ENCODE results near the gene ADAMTSL1.

ADAMTSL1 gene

GRCh38 chr9:18605766-18606180 lies 131.8 kb downstream of the ADAMTSL1 start:
- Mint-ChIP-seq H3K9me3 (no peaks in the 10 kb centered on the region), H3K4me1 (ENCODE audit: low read depth) (no peaks in the 10 kb centered on the region), H3K27me3 (ENCODE audit: low read depth) (no peaks in the 10 kb centered on the region), H3K36me3 (ENCODE audit: low read depth) (no peaks in the 10 kb centered on the region), H3K4me3 (no peak overlapping the region), H3K27ac (no peak overlapping the region)
- no peak for DNase-seq (ENCODE audit: low spot score)

GRCh38 chr9:18606281-18606680 lies 132.3 kb downstream of the ADAMTSL1 start:
- no peaks in the 10 kb centered on the region for H3K27me3 Mint-ChIP-seq (ENCODE audit: low read depth)
- no peaks in the 10 kb centered on the region for H3K9me3 Mint-ChIP-seq
- no peak overlapping the region for H3K4me3 Mint-ChIP-seq
- H3K27ac Mint-ChIP-seq: no peak overlapping the region
- no peaks in the 10 kb centered on the region for H3K4me1 Mint-ChIP-seq (ENCODE audit: low read depth)
- no peaks in the 10 kb centered on the region for H3K36me3 Mint-ChIP-seq (ENCODE audit: low read depth)
- DNase-seq (ENCODE audit: low spot score): no peak

- Mint-ChIP-seq H3K4me3 (no peak overlapping the region), H3K9me3 (no peaks in the 10 kb centered on the region), H3K36me3 (ENCODE audit: low read depth) (no peaks in the 10 kb centered on the region), H3K27me3 (ENCODE audit: low read depth) (no peaks in the 10 kb centered on the region), H3K27ac (no peak overlapping the region), H3K4me1 (ENCODE audit: low read depth) (no peaks in the 10 kb centered on the region)
- no peak for DNase-seq (ENCODE audit: low spot score)
Observed at GRCh38 chr9:18606846-18607245, 132.9 kb downstream of the ADAMTSL1 start.

- H3K27ac Mint-ChIP-seq: no peak overlapping the region
- no peak for DNase-seq (ENCODE audit: low spot score)
- no peaks in the 10 kb centered on the region for H3K4me1 Mint-ChIP-seq (ENCODE audit: low read depth)
- H3K9me3 Mint-ChIP-seq: no peaks in the 10 kb centered on the region
- no peak overlapping the region for H3K4me3 Mint-ChIP-seq
- H3K36me3 Mint-ChIP-seq (ENCODE audit: low read depth): no peaks in the 10 kb centered on the region
- H3K27me3 Mint-ChIP-seq (ENCODE audit: low read depth): no peaks in the 10 kb centered on the region
Observed at GRCh38 chr9:18608371-18608770, 134.4 kb downstream of the ADAMTSL1 start.

- H3K27me3 Mint-ChIP-seq (ENCODE audit: low read depth): no peaks in the 10 kb centered on the region
- H3K27ac Mint-ChIP-seq: no peak overlapping the region
- no peaks in the 10 kb centered on the region for H3K4me1 Mint-ChIP-seq (ENCODE audit: low read depth)
- no peaks in the 10 kb centered on the region for H3K36me3 Mint-ChIP-seq (ENCODE audit: low read depth)
- H3K9me3 Mint-ChIP-seq: no peaks in the 10 kb centered on the region
- no peak for DNase-seq (ENCODE audit: low spot score)
- no peak overlapping the region for H3K4me3 Mint-ChIP-seq
Observed at GRCh38 chr9:18610956-18611355, 137.0 kb downstream of the ADAMTSL1 start.

GRCh38 chr9:18611971-18612370 lies 138.0 kb downstream of the ADAMTSL1 start:
- H3K4me3 Mint-ChIP-seq: no peak overlapping the region
- H3K36me3 Mint-ChIP-seq (ENCODE audit: low read depth): no peaks in the 10 kb centered on the region
- H3K27ac Mint-ChIP-seq: no peak overlapping the region
- no peaks in the 10 kb centered on the region for H3K27me3 Mint-ChIP-seq (ENCODE audit: low read depth)
- no peaks in the 10 kb centered on the region for H3K9me3 Mint-ChIP-seq
- no peaks in the 10 kb centered on the region for H3K4me1 Mint-ChIP-seq (ENCODE audit: low read depth)
- DNase-seq (ENCODE audit: low spot score): no peak

GRCh38 chr9:18614116-18614515 lies 140.2 kb downstream of the ADAMTSL1 start:
- Mint-ChIP-seq H3K4me1 (ENCODE audit: low read depth) (no peaks in the 10 kb centered on the region), H3K9me3 (no peaks in the 10 kb centered on the region), H3K36me3 (ENCODE audit: low read depth) (no peaks in the 10 kb centered on the region), H3K27me3 (ENCODE audit: low read depth) (no peaks in the 10 kb centered on the region), H3K4me3 (no peak overlapping the region), H3K27ac (no peak overlapping the region)
- no peak for DNase-seq (ENCODE audit: low spot score)

- Mint-ChIP-seq H3K27me3 (ENCODE audit: low read depth) (no peaks in the 10 kb centered on the region), H3K4me1 (ENCODE audit: low read depth) (no peaks in the 10 kb centered on the region), H3K9me3 (no peaks in the 10 kb centered on the region), H3K4me3 (no peak overlapping the region), H3K36me3 (ENCODE audit: low read depth) (no peaks in the 10 kb centered on the region), H3K27ac (no peak overlapping the region)
- no peak for DNase-seq (ENCODE audit: low spot score)
Observed at GRCh38 chr9:18614651-18615050, 140.7 kb downstream of the ADAMTSL1 start.

- H3K9me3 Mint-ChIP-seq: no peaks in the 10 kb centered on the region
- no peak for DNase-seq (ENCODE audit: low spot score)
- H3K4me3 Mint-ChIP-seq: no peak overlapping the region
- no peaks in the 10 kb centered on the region for H3K36me3 Mint-ChIP-seq (ENCODE audit: low read depth)
- H3K4me1 Mint-ChIP-seq (ENCODE audit: low read depth): no peaks in the 10 kb centered on the region
- H3K27me3 Mint-ChIP-seq (ENCODE audit: low read depth): no peaks in the 10 kb centered on the region
- H3K27ac Mint-ChIP-seq: no peak overlapping the region
Observed at GRCh38 chr9:18616976-18617375, 143.0 kb downstream of the ADAMTSL1 start.

GRCh38 chr9:18617759-18618158 lies 143.8 kb downstream of the ADAMTSL1 start:
- Mint-ChIP-seq H3K4me3 (no peak overlapping the region), H3K36me3 (ENCODE audit: low read depth) (no peaks in the 10 kb centered on the region), H3K27ac (no peak overlapping the region), H3K9me3 (no peaks in the 10 kb centered on the region), H3K4me1 (ENCODE audit: low read depth) (no peaks in the 10 kb centered on the region), H3K27me3 (ENCODE audit: low read depth) (no peaks in the 10 kb centered on the region)
- no peak for DNase-seq (ENCODE audit: low spot score)

GRCh38 chr9:18618862-18619261 lies 144.9 kb downstream of the ADAMTSL1 start:
- no peak overlapping the region for H3K27ac Mint-ChIP-seq

GRCh38 chr9:18622186-18622836 lies 148.4 kb downstream of the ADAMTSL1 start:
- no peak overlapping the region for H3K27ac Mint-ChIP-seq

More at GRCh38 chr9:18618862-18619261, 144.9 kb downstream of the ADAMTSL1 start:
- no peaks in the 10 kb centered on the region for H3K36me3 Mint-ChIP-seq (ENCODE audit: low read depth)
- no peaks in the 10 kb centered on the region for H3K27me3 Mint-ChIP-seq (ENCODE audit: low read depth)
- no peak overlapping the region for H3K4me3 Mint-ChIP-seq
- DNase-seq (ENCODE audit: low spot score): no peak
- H3K4me1 Mint-ChIP-seq (ENCODE audit: low read depth): no peaks in the 10 kb centered on the region
- H3K9me3 Mint-ChIP-seq: no peaks in the 10 kb centered on the region

GRCh38 chr9:18623221-18624079 lies 149.5 kb downstream of the ADAMTSL1 start:
- H3K4me1 Mint-ChIP-seq (ENCODE audit: low read depth): no peaks in the 10 kb centered on the region
- H3K9me3 Mint-ChIP-seq: no peaks in the 10 kb centered on the region
- H3K27ac Mint-ChIP-seq: no peak overlapping the region
- no peak for DNase-seq (ENCODE audit: low spot score)
- H3K4me3 Mint-ChIP-seq: no peak overlapping the region
- H3K36me3 Mint-ChIP-seq (ENCODE audit: low read depth): no peaks in the 10 kb centered on the region
- no peaks in the 10 kb centered on the region for H3K27me3 Mint-ChIP-seq (ENCODE audit: low read depth)

More at GRCh38 chr9:18622186-18622836, 148.4 kb downstream of the ADAMTSL1 start:
- Mint-ChIP-seq H3K4me1 (ENCODE audit: low read depth) (no peaks in the 10 kb centered on the region), H3K27me3 (ENCODE audit: low read depth) (no peaks in the 10 kb centered on the region), H3K4me3 (no peak overlapping the region), H3K36me3 (ENCODE audit: low read depth) (no peaks in the 10 kb centered on the region), H3K9me3 (no peaks in the 10 kb centered on the region)
- no peak for DNase-seq (ENCODE audit: low spot score)

GRCh38 chr9:18626046-18626698 lies 152.2 kb downstream of the ADAMTSL1 start:
- no peak for DNase-seq (ENCODE audit: low spot score)
- Mint-ChIP-seq H3K4me3 (no peak overlapping the region), H3K9me3 (no peaks in the 10 kb centered on the region), H3K4me1 (ENCODE audit: low read depth) (no peaks in the 10 kb centered on the region), H3K27ac (no peak overlapping the region), H3K27me3 (ENCODE audit: low read depth) (no peaks in the 10 kb centered on the region), H3K36me3 (ENCODE audit: low read depth) (no peaks in the 10 kb centered on the region)
